Hepatocyte (in vitro differentiated cells): ENCODE data around the gene PLA2G12A.

ENCODE experiments used
- CTCF ChIP-seq: fragments of 200-600 bp; sonication (generic); IDR thresholded peaks from 2 replicates; pipeline ENCODE4 v1.5.1; 2016; ENCODE audit warnings: antibody characterized with exemption, mild to moderate bottlenecking; ENCODE audit not compliant: poor library complexity
- EZH2phosphoT487 ChIP-seq: fragments of 200-600 bp; sonication (generic); IDR thresholded peaks from one replicate; pipeline ENCODE4 v1.6.1; 2018; ENCODE audit warnings: antibody characterized with exemption, mild to moderate bottlenecking, low read depth, moderate library complexity; ENCODE audit not compliant: unreplicated experiment, severe bottlenecking

- no peak for TF ChIP-seq EZH2phosphoT487
- TF ChIP-seq CTCF, result no peak
Measured at GRCh38 chr4:109748114-109748513, 18.2 kb upstream of the PLA2G12A start.
